ENCODE results near the gene TUT4. TPM values are rescaled to one million over a fixed set of nuclear protein-coding genes. Genes with fewer than 3 reads are reported as not detected.

Gene TUT4
- total and polyA plus RNA-seq, 2 donors from 2014 or later, result 19.7 to 47.8 TPM

DNA sequence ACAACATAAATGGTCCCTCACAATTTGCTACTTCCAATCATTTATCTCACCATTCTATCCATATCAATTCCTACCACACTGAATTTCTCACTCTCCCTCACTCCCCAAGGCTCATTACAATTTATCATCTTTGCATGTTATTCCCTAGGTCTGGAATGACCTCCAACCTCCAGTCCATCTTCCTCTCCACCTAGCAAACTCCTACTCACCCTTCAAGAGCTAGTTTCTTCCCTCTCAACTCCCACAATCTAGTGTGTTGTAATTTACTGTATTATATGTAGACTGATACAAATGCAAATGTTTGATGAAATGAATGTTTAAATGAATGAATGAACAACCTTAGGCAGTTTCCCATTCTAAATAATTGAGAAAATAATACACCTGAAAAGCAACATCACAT lies 3.6 kb downstream of the TUT4 start:
- no peaks in the 10 kb centered on the region for H3K27me3 ChIP-seq (ENCODE audit: control insufficient read depth, insufficient read depth, low read length)
- H3K9ac ChIP-seq (ENCODE audit: low read length in 3 of 3), result no peak overlapping the region
- TF ChIP-seq, protein P1, sequence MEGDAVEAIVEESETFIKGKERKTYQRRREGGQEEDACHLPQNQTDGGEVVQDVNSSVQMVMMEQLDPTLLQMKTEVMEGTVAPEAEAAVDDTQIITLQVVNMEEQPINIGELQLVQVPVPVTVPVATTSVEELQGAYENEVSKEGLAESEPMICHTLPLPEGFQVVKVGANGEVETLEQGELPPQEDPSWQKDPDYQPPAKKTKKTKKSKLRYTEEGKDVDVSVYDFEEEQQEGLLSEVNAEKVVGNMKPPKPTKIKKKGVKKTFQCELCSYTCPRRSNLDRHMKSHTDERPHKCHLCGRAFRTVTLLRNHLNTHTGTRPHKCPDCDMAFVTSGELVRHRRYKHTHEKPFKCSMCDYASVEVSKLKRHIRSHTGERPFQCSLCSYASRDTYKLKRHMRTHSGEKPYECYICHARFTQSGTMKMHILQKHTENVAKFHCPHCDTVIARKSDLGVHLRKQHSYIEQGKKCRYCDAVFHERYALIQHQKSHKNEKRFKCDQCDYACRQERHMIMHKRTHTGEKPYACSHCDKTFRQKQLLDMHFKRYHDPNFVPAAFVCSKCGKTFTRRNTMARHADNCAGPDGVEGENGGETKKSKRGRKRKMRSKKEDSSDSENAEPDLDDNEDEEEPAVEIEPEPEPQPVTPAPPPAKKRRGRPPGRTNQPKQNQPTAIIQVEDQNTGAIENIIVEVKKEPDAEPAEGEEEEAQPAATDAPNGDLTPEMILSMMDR (IDR thresholded peaks at IDR 0.05; ENCODE audit: borderline replicate concordance, extremely low read depth, insufficient read depth), result no peak
- H3K4me3 ChIP-seq (ENCODE audit: low read length in 3 of 3), result no peak overlapping the region
- H3K36me3 ChIP-seq (ENCODE audit: control insufficient read depth in 2 of 3, insufficient read depth in 3 of 3, low read length in 3 of 3), result no peaks in the 10 kb centered on the region
- DNase-seq (no peak), FAIRE-seq (no peak)
- H3K27ac ChIP-seq (ENCODE audit: low read depth in 2 of 2, low read length in 2 of 2), result no peak overlapping the region
- intact Hi-C loops (cut with DNase I), result no loop called here
- H3K9me3 ChIP-seq (ENCODE audit: control insufficient read depth in 2 of 3, insufficient read depth in 1 of 3, low read length in 3 of 3), result no peaks in the 10 kb centered on the region
- H3K4me1 ChIP-seq (ENCODE audit: control insufficient read depth in 2 of 3, insufficient read depth in 2 of 3, low read depth in 1 of 3, low read length in 3 of 3), result peaks cover 0 to 3% (median 0%) of the 10 kb centered on the region in 3 donors

DNA sequence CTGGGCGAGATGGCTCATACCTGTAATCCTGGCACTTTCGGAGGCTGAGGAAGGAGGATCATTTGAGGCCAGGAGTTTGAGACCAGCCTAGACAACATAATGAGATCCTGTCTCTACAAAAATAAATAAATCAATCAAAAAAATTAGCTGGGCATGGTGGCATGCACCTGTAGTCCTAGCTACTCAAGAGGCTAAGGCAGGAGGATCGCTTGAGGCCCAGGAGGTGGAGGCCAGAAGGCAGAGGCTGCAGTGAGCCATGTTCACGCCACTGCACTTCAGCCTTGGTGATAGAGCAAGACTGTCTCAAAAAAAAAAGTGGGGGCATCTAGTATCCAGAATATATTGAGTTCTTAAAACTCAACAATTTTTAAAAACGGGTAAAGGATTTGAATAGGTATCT lies 6.0 kb downstream of the TUT4 start:
- intact Hi-C loops (cut with DNase I), result no loop called here
- Histone ChIP-seq H3K9ac (ENCODE audit: low read length in 3 of 3) (no peak overlapping the region), H3K36me3 (ENCODE audit: control insufficient read depth in 2 of 3, insufficient read depth in 3 of 3, low read length in 3 of 3) (no peaks in the 10 kb centered on the region), H3K9me3 (ENCODE audit: control insufficient read depth in 2 of 3, insufficient read depth in 1 of 3, low read length in 3 of 3) (peaks cover 0 to 6% (median 0%) of the 10 kb centered on the region in 3 donors), H3K27me3 (ENCODE audit: control insufficient read depth, insufficient read depth, low read length) (no peaks in the 10 kb centered on the region), H3K4me3 (ENCODE audit: low read length in 3 of 3) (no peak overlapping the region), H3K4me1 (ENCODE audit: control insufficient read depth in 2 of 3, insufficient read depth in 2 of 3, low read depth in 1 of 3, low read length in 3 of 3) (peaks cover 0 to 2% (median 0%) of the 10 kb centered on the region in 3 donors), H3K27ac (ENCODE audit: low read depth in 2 of 2, low read length in 2 of 2) (no peak overlapping the region)
- FAIRE-seq (no peak), DNase-seq (no peak)
- TF ChIP-seq, protein P1 (IDR thresholded peaks at IDR 0.05; ENCODE audit: borderline replicate concordance, extremely low read depth, insufficient read depth), result no peak

DNA sequence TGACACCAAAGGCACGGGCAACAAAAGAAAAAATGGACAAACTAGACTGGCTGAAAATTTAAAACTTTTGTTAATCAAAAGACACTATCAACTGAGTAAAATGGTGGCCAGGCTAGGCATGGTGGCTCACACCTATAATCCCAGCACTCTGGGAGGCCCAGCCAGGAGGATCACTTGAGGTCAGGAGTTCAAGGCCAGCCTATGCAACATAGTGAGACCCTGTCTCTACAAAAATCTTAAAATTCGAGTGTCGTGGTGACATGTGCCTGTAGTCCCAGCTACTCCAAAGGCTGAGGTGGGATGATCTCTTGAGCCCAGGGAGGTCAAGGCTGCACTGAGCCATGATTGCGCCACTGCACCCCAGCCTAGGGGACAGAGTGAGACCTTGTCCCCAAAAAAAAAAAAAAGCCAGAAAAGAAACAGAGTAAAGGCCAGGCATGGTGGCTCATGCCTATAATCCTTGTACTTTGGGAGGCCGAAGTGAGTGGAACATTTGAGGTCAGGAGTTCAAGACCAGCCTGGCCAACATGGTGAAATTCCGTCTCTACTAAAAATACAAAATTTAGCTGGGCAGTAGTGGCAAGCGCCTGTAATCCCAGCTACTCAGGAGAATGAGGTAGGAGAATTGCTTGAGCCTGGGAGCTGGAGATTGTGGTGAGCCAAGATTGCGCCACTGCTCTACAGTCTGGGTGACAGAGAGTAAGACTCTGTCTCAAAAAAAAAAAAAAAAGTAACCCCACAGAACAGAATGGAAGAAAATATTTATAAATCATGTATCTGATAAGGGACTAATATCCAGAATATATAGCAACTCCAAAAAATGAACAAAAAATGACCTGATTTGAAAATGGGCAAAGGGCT lies 8.0 kb downstream of the TUT4 start:
- FAIRE-seq, result no peak

More for the DNA sequence above, 8.0 kb downstream of the TUT4 start:
- TF ChIP-seq, protein P1 (IDR thresholded peaks at IDR 0.05; ENCODE audit: borderline replicate concordance, extremely low read depth, insufficient read depth), result no peak
- Histone ChIP-seq H3K4me1 (ENCODE audit: control insufficient read depth in 2 of 3, insufficient read depth in 2 of 3, low read depth in 1 of 3, low read length in 3 of 3) (no peaks in the 10 kb centered on the region), H3K9ac (ENCODE audit: low read length in 3 of 3) (no peak overlapping the region), H3K9me3 (ENCODE audit: control insufficient read depth in 2 of 3, insufficient read depth in 1 of 3, low read length in 3 of 3) (peaks cover 0 to 9% (median 0%) of the 10 kb centered on the region in 3 donors), H3K27ac (ENCODE audit: low read depth in 2 of 2, low read length in 2 of 2) (no peak overlapping the region), H3K4me3 (ENCODE audit: low read length in 3 of 3) (no peak overlapping the region), H3K36me3 (ENCODE audit: control insufficient read depth in 2 of 3, insufficient read depth in 3 of 3, low read length in 3 of 3) (no peaks in the 10 kb centered on the region), H3K27me3 (ENCODE audit: control insufficient read depth, insufficient read depth, low read length) (no peaks in the 10 kb centered on the region)
- DNase-seq, result no peak
- intact Hi-C loops (cut with DNase I), result no loop called here

All from kidney (tissue), 14 donors.